NCI-H524 (cell line): ENCODE data around the gene SLC6A15.

Experiments
- DNase-seq, 2 experiments: peaks; one replicate each; lab custom pipeline; 2025; lab: John Stamatoyannopoulos, UW

The SLC6A15 gene

GRCh38 chr12:84874825-84875139, 37.8 kb downstream of the SLC6A15 start:
- DNase-seq: no peak

- peak; percentile 0 to 58 for DNase-seq
Observed at GRCh38 chr12:84874125-84874824, 38.3 kb downstream of the SLC6A15 start.

- DNase-seq: no peak
Observed at GRCh38 chr12:84862186-84862585, 50.4 kb downstream of the SLC6A15 start.

- no peak for DNase-seq
Observed at GRCh38 chr12:84860718-84861117, 51.9 kb downstream of the SLC6A15 start.

- DNase-seq: no peak
Observed at GRCh38 chr12:84858796-84859195, 53.8 kb downstream of the SLC6A15 start.

- DNase-seq: no peak
Observed at GRCh38 chr12:84857525-84858208, 54.9 kb downstream of the SLC6A15 start.

GRCh38 chr12:84856156-84856900, 56.3 kb downstream of the SLC6A15 start:
- no peak for DNase-seq

GRCh38 chr12:84843593-84844144, 68.9 kb downstream of the SLC6A15 start:
- no peak for DNase-seq

GRCh38 chr12:84842406-84843013, 70.1 kb downstream of the SLC6A15 start:
- DNase-seq: peak; percentile 1 to 60

GRCh38 chr12:84841591-84841990, 71.0 kb downstream of the SLC6A15 start:
- no peak for DNase-seq

- DNase-seq: no peak
Observed at GRCh38 chr12:84840356-84840755, 72.2 kb downstream of the SLC6A15 start.

- DNase-seq: no peak
Observed at GRCh38 chr12:84826925-84827324, 85.7 kb downstream of the SLC6A15 start.

- no peak for DNase-seq
Observed at GRCh38 chr12:84825149-84825548, 87.5 kb downstream of the SLC6A15 start.

GRCh38 chr12:84822525-84822924, 90.1 kb downstream of the SLC6A15 start:
- no peak for DNase-seq

GRCh38 chr12:84816916-84817695, 95.5 kb downstream of the SLC6A15 start:
- no peak for DNase-seq

- no peak for DNase-seq
Observed at GRCh38 chr12:84814664-84815245, 97.8 kb downstream of the SLC6A15 start.

- DNase-seq: no peak
Observed at GRCh38 chr12:84813780-84814663, 98.6 kb downstream of the SLC6A15 start.

GRCh38 chr12:84811291-84811690, 101.3 kb downstream of the SLC6A15 start:
- DNase-seq: no peak

GRCh38 chr12:84810611-84811010, 102.0 kb downstream of the SLC6A15 start:
- DNase-seq: no peak
